ENCODE data around the gene KCNK4. TPM values are rescaled to one million over a fixed set of nuclear protein-coding genes. Genes with fewer than 3 reads are reported as not detected.

Gene KCNK4
- total and polyA plus RNA-seq, 7 donors, result 0.71 TPM; not detected in 6

GRCh38 chr11:64298966-64299846 is 8.1 kb downstream of the KCNK4 start:
- intact Hi-C loops (cut with DNase I), result no loop called here
- peaks cover 0 to 36% (median 33%) of the 10 kb centered on the region in 4 donors for H3K4me1 ChIP-seq
- H3K36me3 ChIP-seq, result no peaks in the 10 kb centered on the region
- peak overlapping the region; percentile 24 to 52 (median 43) for H3K4me3 ChIP-seq
- DNase-seq, result peak; percentile 88
- TF ChIP-seq EP300 (IDR thresholded peaks at IDR 0.05), result no peak
- peak in 2 of 4 donors; percentile 30 to 34 for TF ChIP-seq POLR2AphosphoS5 (IDR thresholded peaks at IDR 0.05)
- 2 to 4% methylated on average over 60 of the region's 60 CpGs for WGBS, 2 donors
- H3K27me3 ChIP-seq, result peaks cover 38 to 93% (median 77%) of the 10 kb centered on the region in 3 donors
- H3K9me3 ChIP-seq, result no peaks in the 10 kb centered on the region
- H3K27ac ChIP-seq, result peak overlapping the region in 2 of 4 donors; percentile 20 to 49

DNA sequence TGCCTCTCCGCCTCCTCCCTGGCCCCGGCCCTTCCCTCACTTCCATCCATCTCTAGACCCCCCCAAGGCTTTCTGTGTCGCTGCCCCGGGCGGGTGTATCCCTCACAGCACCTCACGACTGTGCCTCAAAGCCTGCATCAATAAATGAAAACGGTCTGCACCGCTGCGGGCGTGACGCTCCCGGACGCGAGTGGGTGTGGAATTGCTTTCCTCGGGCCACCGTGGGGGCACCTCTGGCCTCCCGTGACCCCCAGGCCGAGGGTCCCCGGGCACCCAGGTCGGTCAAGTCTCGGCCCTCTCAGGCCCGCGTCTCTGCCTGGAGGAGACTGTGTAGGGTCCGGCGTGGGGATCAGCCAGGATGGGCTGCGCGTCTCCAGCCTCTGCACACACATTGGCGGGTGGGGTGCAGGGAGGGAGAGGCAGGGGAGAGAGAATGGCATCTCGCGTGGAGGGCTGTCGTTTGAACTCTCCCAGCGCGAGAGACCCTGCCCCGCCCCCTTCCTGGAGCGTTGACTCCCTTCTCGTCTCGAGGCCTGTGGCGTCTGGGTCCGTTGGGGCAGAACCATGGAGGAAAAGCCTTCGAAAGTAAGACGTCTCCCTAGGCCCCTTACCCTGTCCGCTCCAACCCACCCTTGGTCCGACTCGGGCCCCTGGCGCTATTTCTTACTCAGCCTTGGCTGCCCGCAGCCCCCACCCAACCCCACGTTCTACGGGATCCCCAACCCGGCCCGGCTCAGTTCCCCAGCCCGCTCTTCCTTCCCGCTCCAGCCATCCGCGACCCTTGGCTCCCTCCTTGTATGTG is 8.9 kb downstream of the KCNK4 start, which contains the start of gene CATSPERZ:
Gene CATSPERZ, plus strand, starts transcription at position 512 of the 802 bp plus-strand sequence. Its CDS starts 53 bp downstream, at position 565.
- intact Hi-C loops (cut with DNase I), result loop anchor here (5.0 kb wide), 1 partner anchor 53 kb away; the partner anchor contains the start of gene PPP1R14B
- peaks cover 0 to 39% (median 36%) of the 10 kb centered on the region in 4 donors for H3K4me1 ChIP-seq
- no peaks in the 10 kb centered on the region for H3K36me3 ChIP-seq
- H3K27me3 ChIP-seq, result peaks cover 38 to 85% (median 70%) of the 10 kb centered on the region in 3 donors
- TF ChIP-seq POLR2AphosphoS5 (IDR thresholded peaks at IDR 0.05), result peak in 1 of 4 donors; percentile 7
- no peak for TF ChIP-seq EP300 (IDR thresholded peaks at IDR 0.05)
- no peaks in the 10 kb centered on the region for H3K9me3 ChIP-seq
- peak within 1 kb of the TSS in 2 of 4 donors; percentile 20 to 49 for H3K27ac ChIP-seq
- H3K4me3 ChIP-seq, result peak within 1 kb of the TSS; percentile 24 to 52 (median 43)
- DNase-seq, result no peak
- WGBS, 2 donors, result 1 to 5% methylated on average over 54 of the region's 54 CpGs

GRCh38 chr11:64303109-64304031 is 12.3 kb downstream of the KCNK4 start:
- Histone ChIP-seq H3K36me3 (no peaks in the 10 kb centered on the region), H3K4me1 (peaks cover 0 to 55% (median 50%) of the 10 kb centered on the region in 4 donors), H3K4me3 (peak overlapping the region in 2 of 4 donors; percentile 89 to 91), H3K27ac (peak overlapping the region; percentile 87 to 97 (median 96)), H3K27me3 (peaks cover 17 to 52% (median 37%) of the 10 kb centered on the region in 3 donors), H3K9me3 (no peaks in the 10 kb centered on the region)
- WGBS, 2 donors, result 85 to 87% methylated on average over 13 of the region's 13 CpGs
- TF ChIP-seq, protein P1, sequence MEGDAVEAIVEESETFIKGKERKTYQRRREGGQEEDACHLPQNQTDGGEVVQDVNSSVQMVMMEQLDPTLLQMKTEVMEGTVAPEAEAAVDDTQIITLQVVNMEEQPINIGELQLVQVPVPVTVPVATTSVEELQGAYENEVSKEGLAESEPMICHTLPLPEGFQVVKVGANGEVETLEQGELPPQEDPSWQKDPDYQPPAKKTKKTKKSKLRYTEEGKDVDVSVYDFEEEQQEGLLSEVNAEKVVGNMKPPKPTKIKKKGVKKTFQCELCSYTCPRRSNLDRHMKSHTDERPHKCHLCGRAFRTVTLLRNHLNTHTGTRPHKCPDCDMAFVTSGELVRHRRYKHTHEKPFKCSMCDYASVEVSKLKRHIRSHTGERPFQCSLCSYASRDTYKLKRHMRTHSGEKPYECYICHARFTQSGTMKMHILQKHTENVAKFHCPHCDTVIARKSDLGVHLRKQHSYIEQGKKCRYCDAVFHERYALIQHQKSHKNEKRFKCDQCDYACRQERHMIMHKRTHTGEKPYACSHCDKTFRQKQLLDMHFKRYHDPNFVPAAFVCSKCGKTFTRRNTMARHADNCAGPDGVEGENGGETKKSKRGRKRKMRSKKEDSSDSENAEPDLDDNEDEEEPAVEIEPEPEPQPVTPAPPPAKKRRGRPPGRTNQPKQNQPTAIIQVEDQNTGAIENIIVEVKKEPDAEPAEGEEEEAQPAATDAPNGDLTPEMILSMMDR (IDR thresholded peaks at IDR 0.05), result no peak
- TF ChIP-seq EP300 (IDR thresholded peaks at IDR 0.05) (no peak), POLR2A (IDR thresholded peaks at IDR 0.05) (no peak), POLR2AphosphoS5 (IDR thresholded peaks at IDR 0.05) (no peak)
- intact Hi-C loops (cut with DNase I), result loop anchor here (1.0 to 5.0 kb wide), 2 partner anchors 56 to 99 kb away; partner anchors contain the start of gene PPP1R14B
- no peak for DNase-seq

- TF ChIP-seq POLR2A (IDR thresholded peaks at IDR 0.05), result no peak
- TF ChIP-seq, protein P1 (IDR thresholded peaks at IDR 0.05), result no peak
- TF ChIP-seq EP300 (IDR thresholded peaks at IDR 0.05), result no peak
- no peak for TF ChIP-seq POLR2AphosphoS5 (IDR thresholded peaks at IDR 0.05)
- Histone ChIP-seq H3K27ac (peak overlapping the region; percentile 87 to 97 (median 96)), H3K4me1 (peaks cover 0 to 53% (median 48%) of the 10 kb centered on the region in 4 donors), H3K27me3 (peaks cover 11 to 46% (median 31%) of the 10 kb centered on the region in 3 donors), H3K4me3 (peak overlapping the region; percentile 53 to 91 (median 84)), H3K36me3 (no peaks in the 10 kb centered on the region), H3K9me3 (no peaks in the 10 kb centered on the region)
- intact Hi-C loops (cut with DNase I), result loop anchor here (1.0 to 5.0 kb wide), 2 partner anchors 57 to 100 kb away; partner anchors contain the start of gene PPP1R14B
- WGBS, 2 donors, result 49 to 55% methylated on average over 5 of the region's 5 CpGs
- DNase-seq, result peak; percentile 66
Observed at GRCh38 chr11:64304032-64304315, 12.9 kb downstream of the KCNK4 start.
